NCI-H146 treated with DMSO at 0.1 percent for 48 hours (cell line): ENCODE measurements around the gene GRIK2.

Source experiments
- DNase-seq: peaks from one replicate; lab custom pipeline; 2025; ENCODE audit not compliant: unreplicated experiment; lab: John Stamatoyannopoulos, UW

Gene GRIK2

DNA sequence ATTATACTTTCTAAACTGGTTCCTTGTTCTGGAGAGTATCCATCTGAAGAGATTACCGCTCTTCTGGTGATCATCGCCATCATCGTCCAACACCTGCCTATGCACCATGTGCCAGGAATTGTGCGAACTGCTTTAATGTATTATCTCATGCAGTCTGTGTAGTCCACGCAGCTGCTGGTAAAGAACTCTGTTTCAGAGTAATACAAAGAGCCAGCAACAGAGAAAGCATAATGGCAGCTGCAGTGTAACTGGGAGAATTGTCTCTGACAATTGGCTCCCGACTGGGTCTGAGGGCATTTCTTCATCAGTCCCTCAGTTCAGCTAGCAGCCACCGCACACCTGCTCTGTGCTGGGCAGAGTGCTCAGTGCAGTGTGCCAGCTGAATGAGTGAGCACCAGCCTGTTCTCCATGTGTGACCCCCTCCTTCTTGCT lies 383.4 kb downstream of the GRIK2 start:
- DNase-seq: peak; percentile 87

DNA sequence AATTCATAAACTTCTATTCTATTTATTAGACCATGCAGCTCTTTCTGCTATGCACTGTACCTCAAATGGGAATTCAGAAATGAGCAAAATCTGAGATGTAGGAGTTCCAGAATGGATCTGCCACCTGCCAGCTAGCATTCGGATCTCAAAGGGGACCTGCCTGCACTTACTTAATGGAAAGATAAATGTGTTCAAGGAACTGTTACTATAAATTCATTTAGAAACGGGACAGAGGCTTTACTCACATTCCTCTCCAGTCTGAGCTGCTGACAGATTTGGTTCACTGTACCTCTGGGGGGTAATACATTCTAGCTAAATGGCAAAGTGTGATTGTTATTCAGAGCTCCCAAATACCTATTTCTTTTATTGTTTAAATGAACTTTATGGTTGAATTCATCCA lies 384.1 kb downstream of the GRIK2 start:
- DNase-seq: no peak

DNA sequence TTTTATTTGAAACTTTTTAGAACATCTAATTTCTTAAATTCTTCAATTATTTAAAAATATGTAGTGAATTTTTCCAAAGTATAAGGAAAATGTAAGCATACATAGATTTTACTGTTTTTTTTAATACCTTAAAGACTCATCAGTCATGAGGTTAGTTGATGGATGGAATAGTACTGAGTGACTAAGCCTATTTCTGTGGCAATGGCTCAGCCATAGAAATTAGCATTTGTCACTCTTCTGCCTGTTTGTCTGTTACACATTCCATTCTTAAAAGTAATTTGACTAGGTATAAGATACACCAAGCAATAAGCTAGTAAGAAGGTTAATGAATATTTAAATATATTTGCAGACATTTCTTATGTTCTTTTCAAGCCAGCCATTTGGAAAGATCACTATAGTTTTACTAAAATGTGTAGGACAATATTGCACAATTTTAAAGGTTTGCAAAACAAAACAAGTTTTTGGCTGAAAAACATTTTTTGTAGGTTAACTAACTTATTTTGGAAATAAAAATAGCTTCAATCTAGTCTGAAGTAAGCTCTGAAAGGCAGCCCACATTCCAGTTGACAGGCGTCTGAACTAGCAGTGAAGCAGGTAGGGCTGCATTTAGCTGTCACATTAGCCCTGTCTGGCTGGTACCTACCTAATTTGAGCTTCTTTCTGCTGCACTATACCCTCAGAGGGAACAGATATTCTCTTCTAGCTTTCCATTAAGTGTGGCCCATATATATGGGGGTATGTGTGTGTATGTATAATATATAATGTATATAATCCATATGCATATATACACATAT lies 385.7 kb downstream of the GRIK2 start:
- DNase-seq: no peak

DNA sequence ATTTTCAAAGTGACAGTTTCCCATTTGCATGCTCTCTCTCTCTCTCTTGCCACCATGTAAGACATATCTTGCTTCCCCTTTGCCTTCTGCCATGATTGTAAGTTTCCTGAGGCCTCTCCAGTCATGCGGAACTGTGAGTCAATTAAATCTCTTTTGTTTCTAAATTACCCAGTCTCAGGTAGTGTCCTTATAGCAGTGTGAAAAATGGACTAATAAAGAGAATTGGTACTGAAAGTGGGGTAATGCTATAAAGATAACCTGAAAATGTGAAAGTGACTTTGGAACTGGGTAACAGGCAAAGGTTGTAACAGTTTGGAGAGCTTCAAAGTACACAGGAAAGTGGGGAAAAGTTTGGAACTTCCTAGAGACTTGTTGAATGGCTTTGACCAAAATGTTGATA lies 389.8 kb downstream of the GRIK2 start:
- no peak for DNase-seq

DNA sequence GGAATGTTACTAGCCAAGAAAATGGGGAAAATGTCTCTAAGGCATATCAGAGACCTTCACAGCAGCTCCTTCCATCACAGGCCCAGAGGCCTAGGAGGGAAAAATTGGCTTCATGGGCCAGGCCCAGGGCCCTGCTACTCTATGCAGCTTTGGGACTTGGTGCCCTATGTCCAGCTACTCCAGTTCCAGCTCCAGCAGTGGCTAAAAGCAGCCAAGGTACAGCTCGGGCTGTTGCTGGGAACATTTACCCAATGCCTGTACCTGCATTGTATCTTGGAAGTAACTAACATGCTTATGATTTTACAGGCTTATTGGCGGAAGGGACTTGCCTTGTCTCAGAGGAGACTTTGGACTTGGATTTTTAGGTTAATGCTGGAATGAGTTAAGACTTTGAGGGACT lies 390.6 kb downstream of the GRIK2 start:
- DNase-seq: no peak

DNA sequence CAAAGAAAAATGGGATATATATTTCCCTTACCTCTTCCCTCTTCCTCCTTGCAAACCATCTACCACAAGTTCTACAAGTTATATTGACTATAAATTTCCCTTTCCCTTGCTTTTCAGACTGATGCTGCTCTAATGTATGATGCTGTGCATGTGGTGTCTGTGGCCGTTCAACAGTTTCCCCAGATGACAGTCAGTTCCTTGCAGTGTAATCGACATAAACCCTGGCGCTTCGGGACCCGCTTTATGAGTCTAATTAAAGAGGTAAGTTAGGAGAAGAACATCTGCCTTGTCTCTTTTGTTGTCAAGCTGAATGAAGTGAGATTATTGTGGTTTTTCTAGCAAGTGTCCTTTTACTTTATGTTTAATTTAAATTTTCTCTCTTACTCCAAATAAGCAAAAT lies 406.0 kb downstream of the GRIK2 start:
- no peak for DNase-seq

DNA sequence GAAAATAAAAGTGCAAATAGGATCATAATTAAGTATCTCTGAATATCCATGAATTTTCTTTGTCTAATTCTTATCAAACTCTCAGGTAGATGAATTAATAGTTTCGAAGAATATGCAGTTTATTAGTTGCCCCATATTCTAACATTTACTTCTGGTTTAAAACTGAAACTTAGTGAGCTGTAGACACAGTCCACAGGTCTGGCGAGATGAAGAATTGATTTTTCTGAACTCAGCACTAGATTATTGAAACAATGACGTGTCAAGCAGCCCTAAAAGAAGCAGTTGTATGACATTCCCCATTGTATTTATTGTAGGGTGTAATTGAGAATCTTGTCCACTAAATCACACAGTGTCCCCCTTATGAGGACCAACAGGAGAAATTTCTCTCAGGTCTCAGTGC lies 407.1 kb downstream of the GRIK2 start:
- DNase-seq: no peak

DNA sequence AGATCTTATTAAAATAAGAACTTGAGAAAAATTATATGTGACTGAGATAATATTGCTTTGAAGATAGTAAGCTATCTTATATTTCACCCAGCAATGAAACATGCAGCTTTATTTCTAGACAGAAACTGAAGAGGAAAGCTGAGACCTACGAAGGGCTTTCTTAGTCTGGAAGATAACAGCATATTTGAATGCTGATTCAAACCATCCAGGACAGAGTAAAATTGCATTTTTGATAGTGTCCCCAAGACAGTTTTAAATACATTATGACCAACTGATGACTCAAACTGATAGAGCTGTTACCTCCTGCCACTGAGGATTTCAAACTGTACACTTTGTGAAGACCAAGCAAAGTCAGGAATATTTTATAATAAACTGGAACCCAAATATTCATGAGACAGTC lies 409.6 kb downstream of the GRIK2 start:
- no peak for DNase-seq

DNA sequence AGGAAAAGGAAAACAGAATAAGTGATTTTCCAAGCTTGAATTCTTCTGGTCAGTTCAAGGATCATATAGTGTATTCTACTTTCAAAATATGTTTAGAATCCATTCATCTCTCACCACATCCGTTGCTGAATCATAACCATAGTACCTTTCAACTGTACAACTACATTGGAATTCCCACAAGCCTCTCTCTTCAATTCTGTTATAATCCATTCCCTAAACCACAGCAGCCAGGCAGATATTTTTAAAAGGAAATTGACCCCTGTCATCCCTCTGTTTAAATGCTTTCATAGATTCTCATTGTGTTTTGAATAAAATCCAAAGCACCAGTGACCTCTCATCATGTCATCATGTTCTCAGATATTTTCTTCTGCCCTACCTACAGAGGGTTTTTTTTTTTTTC lies 412.7 kb downstream of the GRIK2 start:
- DNase-seq: no peak

DNA sequence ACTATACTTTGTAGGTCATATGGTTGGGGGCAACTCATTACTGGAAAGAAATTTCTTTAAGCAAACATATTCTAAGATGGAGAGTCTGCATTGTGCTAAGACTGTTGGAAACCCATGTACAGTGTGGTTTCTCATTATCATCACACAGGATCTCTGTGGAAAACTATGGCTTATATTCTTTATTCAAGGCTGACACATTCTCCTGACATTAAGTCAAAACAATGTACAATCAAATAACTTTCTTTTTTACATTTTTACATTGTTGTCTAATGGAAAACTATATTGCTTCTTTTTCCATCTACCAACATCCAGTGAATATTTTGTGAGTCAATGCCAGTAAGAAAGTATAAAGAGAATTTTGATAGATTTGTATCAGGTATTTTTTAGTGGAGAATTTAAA lies 417.6 kb downstream of the GRIK2 start:
- no peak for DNase-seq

DNA sequence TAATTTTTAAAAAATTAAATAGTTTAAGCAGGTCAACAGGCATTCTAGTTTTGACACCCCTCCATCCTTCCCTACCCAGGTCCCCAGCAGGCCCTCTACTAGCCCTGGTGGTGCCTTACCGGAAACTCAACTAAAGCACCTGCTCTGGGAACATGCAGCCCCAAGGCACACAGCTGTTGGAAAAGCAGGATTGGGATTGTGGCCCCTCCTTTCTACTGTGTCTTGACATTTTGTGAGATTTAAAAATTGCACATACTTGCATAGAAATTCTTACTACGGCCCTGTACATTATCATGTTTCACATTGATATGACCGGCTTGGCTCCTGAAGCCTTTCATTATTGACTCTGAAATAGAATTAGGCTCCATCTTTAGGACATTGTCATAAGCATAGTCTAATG lies 423.2 kb downstream of the GRIK2 start:
- no peak for DNase-seq

DNA sequence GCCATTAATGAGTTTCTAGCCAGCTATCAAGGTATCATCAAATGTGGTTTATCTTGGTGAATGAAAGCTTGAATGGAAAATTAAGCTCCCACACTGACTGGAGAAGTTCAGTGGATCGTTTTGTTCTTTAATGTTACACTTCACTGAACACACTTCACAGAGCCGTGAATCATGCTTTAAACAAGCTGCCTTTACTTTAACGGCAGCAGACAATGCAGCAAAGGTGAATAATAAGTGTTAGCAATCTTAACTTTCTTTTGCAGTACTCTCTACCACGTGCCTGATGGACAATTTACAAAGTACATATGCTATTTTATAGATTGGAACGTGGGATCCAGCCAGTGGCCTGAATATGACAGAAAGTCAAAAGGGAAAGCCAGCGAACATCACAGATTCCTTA lies 424.5 kb downstream of the GRIK2 start:
- DNase-seq: no peak

DNA sequence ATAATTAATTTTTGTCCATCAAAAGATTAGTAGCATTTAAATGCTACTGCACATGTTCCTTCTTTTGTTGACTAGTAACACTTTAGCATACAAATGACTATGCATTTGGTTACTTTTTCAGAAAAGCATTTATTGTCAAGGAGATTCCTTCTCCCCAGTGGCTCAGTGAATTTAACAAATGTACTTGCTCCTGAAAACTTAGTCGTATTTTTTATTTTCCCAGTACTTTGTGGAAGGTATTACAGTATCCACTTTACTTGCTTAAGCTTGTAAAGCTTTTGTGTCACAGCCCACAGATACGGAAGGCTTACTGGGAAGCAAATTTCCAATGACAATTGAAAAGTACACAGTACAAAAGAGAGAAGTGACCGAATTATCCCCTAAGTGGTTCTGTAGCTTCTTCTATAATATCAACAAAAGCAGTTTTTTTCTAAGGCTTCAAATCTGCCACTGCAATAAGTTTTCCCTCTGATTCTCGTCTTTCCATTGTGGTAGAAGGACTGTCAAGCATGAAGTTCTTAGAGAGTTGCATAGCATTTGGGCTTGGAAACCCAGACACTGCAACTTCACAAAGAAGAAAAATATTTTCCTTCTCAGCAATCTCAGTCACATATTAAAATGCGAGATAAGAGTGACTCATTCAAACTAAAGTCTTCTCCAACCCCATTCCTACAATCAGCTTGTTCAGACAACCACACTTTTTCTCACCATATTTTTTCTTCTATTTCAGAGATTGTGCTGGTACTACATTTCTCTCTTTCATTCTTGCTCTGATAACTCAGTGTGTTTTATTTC lies 431.2 kb downstream of the GRIK2 start:
- DNase-seq: no peak

DNA sequence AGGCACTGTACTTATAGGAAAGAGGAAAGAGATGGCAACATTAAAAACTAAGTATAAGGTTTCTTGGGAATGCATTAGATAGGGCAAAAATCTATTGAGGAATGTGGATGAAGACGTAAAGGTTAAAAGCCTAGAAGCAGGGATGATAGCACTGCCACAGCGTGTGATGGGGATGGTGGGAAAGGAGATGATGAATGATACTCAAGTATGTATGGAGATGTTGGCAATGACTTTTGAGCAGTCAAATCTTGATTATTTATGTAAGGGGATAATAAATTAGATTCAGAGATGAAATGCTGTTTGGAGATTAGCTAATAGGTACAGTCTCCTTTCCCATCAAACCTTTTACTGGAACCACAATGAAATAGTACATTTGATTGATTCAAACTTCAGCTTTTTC lies 432.8 kb downstream of the GRIK2 start:
- DNase-seq: no peak

DNA sequence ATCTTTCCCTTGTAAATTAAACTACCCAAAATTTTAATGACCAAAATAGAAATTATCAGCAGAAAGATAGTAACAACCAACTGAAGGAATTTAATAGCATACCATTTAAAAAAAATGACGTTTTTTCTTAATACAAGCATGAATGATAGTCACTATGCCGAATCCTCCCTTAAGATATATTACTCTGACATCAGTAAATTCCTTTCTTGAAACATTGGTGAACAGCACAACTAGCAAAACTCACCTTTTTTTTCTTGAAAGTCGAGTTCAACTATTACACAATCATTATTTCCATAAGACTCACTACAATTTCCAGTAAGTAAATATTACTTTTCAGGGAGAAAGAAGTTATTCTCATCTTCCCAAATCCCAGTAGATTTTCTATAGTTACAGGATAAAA lies 433.2 kb downstream of the GRIK2 start:
- DNase-seq: no peak

DNA sequence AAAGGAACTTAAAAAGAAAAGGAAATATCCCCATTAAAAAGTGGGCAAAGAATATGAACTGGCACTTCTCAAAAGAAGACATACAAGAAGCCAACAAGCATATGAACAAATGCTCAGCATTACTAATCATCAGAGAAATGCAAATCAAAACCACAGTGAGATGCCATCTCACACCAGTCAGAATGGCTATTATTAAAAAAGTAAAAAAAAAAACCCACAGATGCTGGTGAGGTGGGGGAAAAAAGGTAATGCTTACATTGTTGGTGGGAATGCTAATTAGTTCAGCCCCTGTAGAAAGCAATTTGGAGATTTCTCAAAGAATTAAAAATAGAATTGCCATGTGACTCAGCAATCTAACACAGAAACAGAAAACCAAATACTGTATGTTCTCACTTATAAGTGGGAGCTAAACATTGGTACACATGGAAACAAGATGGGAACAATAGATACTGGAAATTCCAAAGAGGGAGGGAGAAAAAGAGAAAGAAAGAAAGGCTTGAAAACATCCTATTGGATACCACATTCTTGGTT lies 437.1 kb downstream of the GRIK2 start:
- no peak for DNase-seq

DNA sequence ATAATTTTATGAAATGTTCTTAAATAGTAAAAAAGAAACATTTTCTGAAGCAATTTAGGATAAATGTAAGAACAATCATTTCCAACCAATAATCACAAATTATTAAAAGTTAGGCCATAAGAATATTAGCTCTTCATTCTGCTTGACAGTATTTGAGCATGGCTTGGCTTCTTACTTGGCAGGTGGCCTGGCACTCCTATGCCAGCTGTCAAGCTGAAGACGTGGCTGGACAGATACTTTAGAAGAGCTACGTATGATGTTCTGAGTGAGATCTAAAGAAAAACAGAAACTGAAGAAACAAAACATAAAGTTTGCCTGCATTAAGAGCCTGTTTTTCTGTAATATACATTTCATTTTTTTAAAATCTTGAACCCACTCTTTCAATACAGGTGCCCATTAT lies 438.9 kb downstream of the GRIK2 start:
- DNase-seq: no peak

DNA sequence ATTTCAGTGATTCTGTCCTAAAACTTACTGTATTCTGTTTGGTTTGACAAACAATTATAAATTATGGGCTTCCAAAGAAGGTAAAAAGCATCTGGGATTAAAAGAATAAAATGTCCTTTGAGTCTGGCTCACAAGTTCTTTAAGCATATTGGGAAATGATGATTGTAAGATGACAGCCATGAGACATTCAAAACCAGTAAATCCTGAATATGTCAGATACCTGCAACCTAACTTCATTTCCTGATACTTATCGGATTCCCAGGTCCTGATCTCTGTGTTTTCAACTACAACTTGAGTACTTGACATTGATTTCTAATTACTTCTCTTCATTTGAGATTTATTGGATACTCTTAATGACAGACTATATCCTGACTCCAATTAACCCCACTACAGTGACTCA lies 446.6 kb downstream of the GRIK2 start:
- no peak for DNase-seq

DNA sequence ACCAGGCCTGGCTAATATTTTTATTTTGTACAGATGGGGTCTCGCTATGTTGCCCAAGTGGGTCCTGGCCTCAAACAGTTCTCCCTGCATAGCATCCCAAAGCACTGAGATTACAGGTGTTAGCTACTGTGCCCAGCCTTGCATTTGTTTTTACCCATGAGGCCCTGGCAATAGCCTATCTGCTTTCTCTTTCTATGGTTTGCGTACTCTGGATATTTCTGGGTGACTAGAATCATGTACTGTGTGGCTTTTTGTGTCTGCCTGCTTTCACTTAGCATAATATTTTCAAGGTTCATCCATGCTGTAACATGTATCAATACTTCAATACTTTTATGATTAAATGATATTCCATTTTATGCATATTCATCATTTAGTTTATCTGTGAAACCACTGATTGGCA lies 451.7 kb downstream of the GRIK2 start:
- DNase-seq: no peak

DNA sequence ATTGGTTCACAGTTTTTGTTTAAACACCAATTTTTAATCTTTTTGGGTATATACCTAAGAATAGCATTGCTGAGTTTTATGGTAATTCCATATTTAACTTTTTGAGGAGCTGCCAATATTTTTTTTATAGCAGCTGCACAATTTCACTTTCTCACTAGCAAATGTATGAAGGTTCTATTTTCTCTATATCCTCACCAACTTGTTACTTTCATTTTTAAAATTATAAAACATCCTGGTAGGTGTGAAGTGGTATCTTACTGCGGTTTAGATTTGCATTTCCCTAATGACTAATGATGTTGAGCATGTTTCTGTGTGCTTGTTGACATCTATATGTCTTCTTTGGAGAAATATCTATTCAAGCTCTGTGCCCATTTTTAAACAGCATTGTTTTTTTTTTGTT lies 452.1 kb downstream of the GRIK2 start:
- DNase-seq: no peak

DNA sequence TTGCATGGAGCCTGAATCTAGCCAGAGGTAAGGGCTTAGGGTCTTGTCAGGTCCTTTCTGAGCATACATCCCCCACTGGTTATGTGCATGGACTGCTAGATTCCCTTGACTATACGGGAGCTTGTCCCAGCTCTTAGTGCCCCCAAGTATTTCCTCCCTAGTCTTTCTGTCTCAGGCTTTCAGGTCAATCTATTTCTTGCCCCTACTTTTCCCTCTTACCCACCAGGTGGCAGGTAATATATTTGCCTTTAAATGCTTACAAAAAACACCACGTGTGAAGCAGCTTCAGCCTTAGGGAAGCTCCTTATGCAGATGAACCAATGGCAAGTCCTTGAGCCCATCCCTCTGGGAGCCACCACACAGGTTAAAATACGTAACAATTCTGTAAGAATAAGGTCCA lies 454.2 kb downstream of the GRIK2 start:
- DNase-seq: no peak

DNA sequence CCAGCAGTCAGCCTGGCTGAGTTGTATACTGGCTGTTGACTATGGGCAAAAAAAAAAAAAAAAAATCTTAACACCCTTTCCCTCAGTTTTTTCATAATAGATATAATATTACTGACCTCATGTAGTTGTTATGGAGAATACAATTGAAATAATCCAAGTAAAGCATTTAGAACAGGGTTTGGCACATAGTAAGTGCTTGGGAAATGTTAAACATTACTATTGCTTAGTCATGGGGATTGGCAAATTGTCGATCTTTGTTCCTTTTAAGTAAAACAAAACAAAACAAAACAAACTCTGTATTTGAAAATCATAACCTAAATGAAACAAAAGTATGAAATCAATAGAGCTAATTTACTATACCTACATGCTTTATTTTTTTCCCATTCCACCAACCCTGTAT lies 458.4 kb downstream of the GRIK2 start:
- DNase-seq: no peak
